Heart left ventricle (tissue), 16 donors: ENCODE data around the gene RPS10. TPM values are rescaled to one million over a fixed set of nuclear protein-coding genes. Genes with fewer than 3 reads are reported as not detected.

Experiments used
- ATAC-seq, 4 donors: fragments of 200-7000 bp; cut with Tn5 transposase; one replicate each; pipeline ENCODE4 v1.9.1; 2020 to 2022; ENCODE audit warnings: moderate library complexity in 4 of 4, mild to moderate bottlenecking in 3 of 4, moderate number of reproducible peaks in 1 of 4
- DNase-seq, 5 donors: peaks; one replicate each; pipeline ENCODE4 v3.0.0-alpha.2; 2020
- H3K27ac ChIP-seq, 12 donors: fragments of 200-600 bp; sonication (generic) in 4 of 12; one replicate each; pipeline versions ENCODE4 v1.5.0 to v1.8.0; 2016 to 2022; ENCODE audit warnings: mild to moderate bottlenecking in 2 of 12
- H3K27me3 ChIP-seq, 9 donors: fragments of 200-600 bp; sonication (generic) in 2 of 9; one replicate each; pipeline versions ENCODE4 v1.5.1 to v1.8.0; 2016 to 2022; ENCODE audit warnings: mild to moderate bottlenecking in 3 of 9
- H3K36me3 ChIP-seq, 9 donors: fragments of 200-600 bp; sonication (generic) in 2 of 9; one replicate each; pipeline versions ENCODE4 v1.5.0 to v1.8.0; 2018 to 2022; ENCODE audit warnings: mild to moderate bottlenecking in 2 of 9
- H3K4me1 ChIP-seq, 12 donors: fragments of 200-600 bp; sonication (generic) in 4 of 12; one replicate each; pipeline versions ENCODE4 v1.5.0 to v1.8.0; 2016 to 2022; ENCODE audit warnings: mild to moderate bottlenecking in 3 of 12
- H3K4me3 ChIP-seq, 12 donors: fragments of 200-600 bp; sonication (generic) in 4 of 12; one replicate each; pipeline versions ENCODE4 v1.5.0 to v1.8.0; 2017 to 2022; ENCODE audit warnings: mild to moderate bottlenecking in 9 of 12, moderate library complexity in 4 of 12
- H3K9me3 ChIP-seq, 12 donors: fragments of 200-600 bp; sonication (generic) in 4 of 12; one replicate each; pipeline versions ENCODE4 v1.5.0 to v1.8.0; 2016 to 2022; ENCODE audit warnings: mild to moderate bottlenecking in 1 of 12
- CTCF ChIP-seq, 12 donors: fragments of 200-600 bp; sonication (generic) in 4 of 12; IDR thresholded peaks; one replicate each; pipeline versions ENCODE4 v1.5.0 to v1.8.0; 2018 to 2022; ENCODE audit warnings: antibody characterized with exemption in 12 of 12, mild to moderate bottlenecking in 5 of 12
- POLR2A ChIP-seq, 2 donors: fragments of 450-650 bp; IDR thresholded peaks; one replicate each; pipeline ENCODE4 v1.6.1; 2017; ENCODE audit warnings: antibody characterized with exemption in 2 of 2, mild to moderate bottlenecking in 2 of 2, moderate library complexity in 2 of 2
- WGBS, 4 donors: extraction: QIAGEN DNeasy Blood & Tissue Kit in 2 of 4; methylation state at CpG; one replicate each; pipeline versions ENCODE4 v1.1.5 to v1.1.7; 2013 to 2018; 5-methylcytosine and 5-hydroxymethylcytosine counted together
- intact Hi-C, 10 donors: fragments of 100-400 bp; cut with DNase I; formaldehyde crosslinking; loops; one replicate each; pipeline versions ENCODE4 v1.11.1 to v1.14.2; 2022
- polyA plus RNA-seq, 2 donors: library from polyadenylated mRNA; stranded (reverse); fragments of 200-250 nt; gene quantifications; one replicate each; pipeline ENCODE4 v1.2.3, GENCODE V29; 2013
- total RNA-seq, 9 donors: library from RNA; depleted of rRNA in 2 of 9; stranded (reverse); fragments of >200 nt in 2 of 9; fragmentation: NEBNext Ultra II Directional in 3 of 9; extraction: Animal tissue kit (Norgen Biotek cat#: 25700) in 3 of 9; gene quantifications; one replicate each; pipeline versions ENCODE4 v1.1.0 to v1.2.4, GENCODE V29; 2016 to 2023
- donor health status: ischemic (EF 13 %, LVEDD 7.1; RV severe dilation, severe dysfunction).
- donor health status: healthy with polysubstance abuse.
- donor health status: DM: no; HTN: yes; CAD: no.
- donor health status: DM: no; HTN: no; CAD: no.
- donor health status: ischemic (EF 25% LVEDD 6.9; RV normal size, moderate dysfunction).
- donor health status: ischemic (EF 25% LVEDD 5.7; RV mildly dilated, moderate dysfunction).
- donor health status: healthy.
- donor health status: DM: yes; HTN: yes; CAD: no.
- donor health status: ischemic (EF 35%, LVEDD 5.7; RV mildly dilated, moderate dysfunction).
- donor health status: nonischemic (EF 11% LVEDD 7.7; RV severe dilation, severe dysfunction).
- donor health status: DM: yes; HTN: yes; CAD: no.
- donor health status: PGD.
- donor health status: ischemic (EF 29% LVEDD 5.4; RV normal size, mild dysfunction).
- donor health status: nonischemic (EF 23%, LVEDD 6.1; RV moderate dilation, normal function).

The RPS10 gene
- total and polyA plus RNA-seq, 11 donors: 504 to 2,277 (median 805) TPM

- peak; percentile 85 to 95 (median 92) for ATAC-seq
- Histone ChIP-seq H3K4me1 (peaks cover 0 to 48% (median 35%) of the 10 kb centered on the region in 12 donors), H3K9me3 (peaks cover 0 to 9% (median 3%) of the 10 kb centered on the region in 12 donors), H3K36me3 (no peaks in the 10 kb centered on the region), H3K4me3 (peak within 1 kb of the TSS; percentile 59 to 98 (median 91)), H3K27ac (peak within 1 kb of the TSS; percentile 88 to 99 (median 97)), H3K27me3 (no peaks in the 10 kb centered on the region)
- peak in 1 of 2 donors; percentile 66 for TF ChIP-seq POLR2A (IDR thresholded peaks at IDR 0.05)
- TF ChIP-seq CTCF (IDR thresholded peaks at IDR 0.05): peak; percentile 70 to 95 (median 84)
- peak; percentile 95 to 98 (median 96) for DNase-seq
- WGBS, 4 donors: 0% methylated on average over 49 to 87 of the region's 87 CpGs
- intact Hi-C loops: loop anchor here in 9 of 10 donors (1.0 to 10.0 kb wide), 11 partner anchors 22 to 144 kb away; partner anchors contain the start of gene SMIM29 (in 6 of the 9)
Observed at GRCh38 chr6:34392497-34393190, 33.2 kb downstream of the RPS10 start, which contains the start of gene NUDT3. NUDT3 (minus strand) TSS chr6:34392669; CDS start chr6:34392362, 307 bp downstream.

- H3K9me3 ChIP-seq: peaks cover 0 to 9% (median 3%) of the 10 kb centered on the region in 12 donors
- DNase-seq (peak; percentile 53 to 81 (median 64)), ATAC-seq (peak in 3 of 4 donors; percentile 33 to 65 (median 61))
- TF ChIP-seq CTCF (IDR thresholded peaks at IDR 0.05) (no peak), POLR2A (IDR thresholded peaks at IDR 0.05) (no peak)
- peak overlapping the region; percentile 88 to 99 (median 97) for H3K27ac ChIP-seq
- WGBS, 4 donors: 0 to 1% (median 1%) methylated on average over 46 to 78 of the region's 78 CpGs
- peaks cover 0 to 55% (median 40%) of the 10 kb centered on the region in 12 donors for H3K4me1 ChIP-seq
- H3K4me3 ChIP-seq: peak overlapping the region; percentile 59 to 98 (median 91)
- intact Hi-C loops: loop anchor here in 9 of 10 donors (1.0 to 10.0 kb wide), 12 partner anchors 23 to 143 kb away; partner anchors contain the start of genes SMIM29 (in 7 of the 9) and RPS10 (in 1 of the 9)
- no peaks in the 10 kb centered on the region for H3K36me3 ChIP-seq
- H3K27me3 ChIP-seq: no peaks in the 10 kb centered on the region
Observed at GRCh38 chr6:34391786-34392496, 33.9 kb downstream of the RPS10 start.

- TF ChIP-seq POLR2A (IDR thresholded peaks at IDR 0.05) (no peak), CTCF (IDR thresholded peaks at IDR 0.05) (no peak)
- intact Hi-C loops: loop anchor here in 6 of 10 donors (1.0 to 10.0 kb wide), 9 partner anchors 35 to 142 kb away; partner anchors contain the start of genes RPS10 (in 1 of the 6) and SMIM29 (in 1 of the 6)
- no peaks in the 10 kb centered on the region for H3K27me3 ChIP-seq
- ATAC-seq (no peak), DNase-seq (no peak)
- no peaks in the 10 kb centered on the region for H3K36me3 ChIP-seq
- 0 to 2% (median 1%) methylated on average over 5 of the region's 5 CpGs for WGBS, 4 donors
- peak overlapping the region; percentile 88 to 99 (median 97) for H3K27ac ChIP-seq
- peak overlapping the region; percentile 59 to 98 (median 91) for H3K4me3 ChIP-seq
- H3K9me3 ChIP-seq: peaks cover 0 to 6% (median under 1%) of the 10 kb centered on the region in 12 donors
- peaks cover 0 to 60% (median 43%) of the 10 kb centered on the region in 12 donors for H3K4me1 ChIP-seq
Observed at GRCh38 chr6:34391473-34391785, 34.4 kb downstream of the RPS10 start.
